Effector memory CD8-positive, alpha-beta T cell (primary cell): Measurements from ENCODE around the gene DOCK2.
"Not testable (repeated sequence)": the region's sequence is repeated elsewhere in the genome, so short reads cannot be mapped to it uniquely, and the experiment has no call there.

Experiments
- ATAC-seq: fragments of 150-1000 bp; cut with Tn5 transposase; replicated peaks from 2 replicates; pipeline ENCODE4 v1.10.0; 2021; ENCODE audit warnings: mild to moderate bottlenecking, moderate library complexity
- DNase-seq, 3 experiments: peaks; one replicate each; pipeline ENCODE4 v3.0.0; 2021
- H3K27ac Mint-ChIP-seq, 2 donors: one replicate each; pipeline ENCODE4 v1.8.0; 2022; ENCODE audit warnings: mild to moderate bottlenecking in 2 of 2, mixed read lengths in 2 of 2, moderate library complexity in 2 of 2
- H3K27me3 Mint-ChIP-seq, 2 donors: one replicate each; pipeline ENCODE4 v1.8.0; 2022; ENCODE audit warnings: mixed read lengths in 2 of 2
- H3K36me3 Mint-ChIP-seq: one replicate; pipeline ENCODE4 v1.8.0; 2022; ENCODE audit warnings: mild to moderate bottlenecking, moderate library complexity, mixed read lengths; ENCODE audit not compliant: insufficient read depth
- H3K4me1 Mint-ChIP-seq, 2 donors: one replicate each; pipeline ENCODE4 v1.8.0; 2022; ENCODE audit warnings: low read depth in 2 of 2, mixed read lengths in 2 of 2
- H3K4me3 Mint-ChIP-seq, 2 donors: one replicate each; pipeline ENCODE4 v1.8.0; 2022; ENCODE audit warnings: mild to moderate bottlenecking in 2 of 2, mixed read lengths in 2 of 2, moderate library complexity in 2 of 2
- H3K9me3 Mint-ChIP-seq, 2 donors: one replicate each; pipeline ENCODE4 v1.8.0; 2022; ENCODE audit warnings: mixed read lengths in 2 of 2

DOCK2 gene

DNA sequence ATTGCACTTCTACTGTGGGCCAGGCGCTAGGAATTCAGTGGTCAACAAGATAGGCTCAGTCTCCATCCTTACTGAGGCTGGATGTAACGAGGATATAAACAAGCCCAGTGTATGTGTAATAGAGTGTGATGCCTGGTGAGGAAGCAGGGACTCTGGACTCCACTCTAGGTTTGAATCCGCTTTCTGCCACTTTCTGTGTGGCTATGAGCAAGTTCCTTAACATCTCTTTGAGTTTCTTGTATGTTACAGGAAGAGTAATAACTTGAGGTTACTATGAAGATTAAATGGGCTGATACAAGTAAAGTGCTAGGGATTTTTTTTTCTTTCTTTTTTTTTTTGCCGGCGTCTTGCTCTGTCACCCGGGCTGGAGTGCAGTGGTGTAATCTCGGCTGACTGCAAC lies 12.4 kb downstream of the DOCK2 start:
- ATAC-seq (peak; percentile 76), DNase-seq (no peak)
- Mint-ChIP-seq H3K4me3 (peak overlapping the region; percentile 74 to 78), H3K27ac (peak overlapping the region; percentile 94 to 98), H3K27me3 (no peaks in the 10 kb centered on the region), H3K9me3 (no peaks in the 10 kb centered on the region), H3K36me3 (peaks cover 10% of the 10 kb centered on the region), H3K4me1 (peaks cover 92 to 93% of the 10 kb centered on the region in 2 donors)

DNA sequence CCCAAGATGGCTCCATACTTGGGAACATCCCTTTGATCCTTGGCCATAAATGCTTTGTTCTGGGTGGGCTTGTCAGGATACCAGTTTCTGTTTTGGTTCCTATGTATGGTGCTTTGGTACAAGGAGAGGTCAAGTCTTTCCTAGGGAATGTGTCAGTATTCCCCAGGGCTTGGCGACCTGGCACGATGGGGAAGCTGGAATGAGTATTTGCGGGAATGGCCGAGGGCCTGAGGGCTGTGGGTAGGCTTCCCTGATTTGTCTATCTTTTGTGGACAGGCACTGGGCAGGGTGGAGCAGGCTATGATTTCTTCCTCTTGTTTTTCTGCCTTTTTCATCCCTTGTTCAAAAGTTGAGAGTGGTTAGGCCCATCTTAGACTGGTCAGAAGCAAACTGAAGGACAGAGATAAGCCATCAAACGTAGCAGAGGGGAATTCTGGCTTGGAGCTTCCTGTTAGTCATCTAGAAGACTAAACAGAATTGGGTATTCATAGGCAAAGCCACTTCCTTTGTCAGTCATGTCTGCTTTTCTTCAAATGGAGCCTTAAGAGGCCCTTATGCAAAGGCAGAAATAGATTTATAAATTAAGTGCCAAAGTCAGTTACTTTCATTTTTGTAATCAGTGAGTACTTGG lies 13.7 kb downstream of the DOCK2 start:
- Mint-ChIP-seq H3K4me3 (peak overlapping the region; percentile 74 to 78), H3K27ac (peak overlapping the region; percentile 94 to 98), H3K9me3 (no peaks in the 10 kb centered on the region), H3K36me3 (peaks cover 17% of the 10 kb centered on the region), H3K27me3 (no peaks in the 10 kb centered on the region), H3K4me1 (peaks cover 93 to 96% of the 10 kb centered on the region in 2 donors)
- ATAC-seq (peak; percentile 61), DNase-seq (no peak)

DNA sequence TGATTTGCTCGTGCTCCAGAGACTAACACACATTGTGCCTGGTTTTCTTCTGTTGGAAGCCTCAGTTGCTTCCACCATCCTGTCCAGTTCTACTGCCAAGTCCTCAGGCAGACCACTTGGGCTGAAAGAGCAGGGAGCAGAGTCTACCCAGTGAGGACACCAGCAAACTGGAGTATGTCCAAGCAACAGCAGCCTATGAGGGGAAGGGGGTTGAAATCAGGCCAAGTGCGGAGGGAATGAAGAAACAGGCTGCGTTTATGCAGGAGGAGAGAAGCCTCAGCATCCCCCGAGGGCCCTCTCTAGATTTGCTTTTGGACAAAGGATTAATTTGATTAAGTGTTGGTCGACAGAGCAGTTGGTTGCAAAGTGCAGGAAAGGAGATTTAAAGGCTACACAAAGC lies 14.5 kb downstream of the DOCK2 start:
- peaks cover 20% of the 10 kb centered on the region for H3K36me3 Mint-ChIP-seq
- no peaks in the 10 kb centered on the region for H3K9me3 Mint-ChIP-seq
- ATAC-seq (no peak), DNase-seq (no peak)
- H3K27me3 Mint-ChIP-seq, result no peaks in the 10 kb centered on the region
- H3K27ac Mint-ChIP-seq, result peak overlapping the region; percentile 94 to 98
- H3K4me3 Mint-ChIP-seq, result peak overlapping the region; percentile 74 to 78
- H3K4me1 Mint-ChIP-seq, result peaks cover 93 to 96% of the 10 kb centered on the region in 2 donors

DNA sequence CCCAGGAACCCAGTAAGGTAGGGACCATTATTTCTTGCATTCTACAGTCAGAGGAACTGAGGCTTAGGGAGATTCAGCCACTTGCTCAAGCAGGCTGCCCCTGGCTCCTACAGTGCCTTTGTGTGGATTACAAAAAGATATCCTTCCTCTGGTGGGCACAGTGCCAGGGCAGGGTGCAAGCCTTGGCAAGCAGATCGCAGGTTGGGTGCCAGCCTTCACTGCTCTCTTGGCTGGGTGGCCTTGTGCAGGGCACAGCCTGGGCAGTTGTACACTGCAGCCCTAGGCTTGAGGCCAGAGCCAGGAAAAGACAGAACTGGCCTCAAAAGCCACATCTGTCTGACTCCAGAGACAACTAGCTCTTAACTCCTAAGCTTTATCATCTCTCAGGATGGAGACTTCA lies 15.0 kb downstream of the DOCK2 start:
- Mint-ChIP-seq H3K4me3 (peak overlapping the region; percentile 36 to 74), H3K9me3 (no peaks in the 10 kb centered on the region), H3K27me3 (no peaks in the 10 kb centered on the region), H3K4me1 (peaks cover 95 to 98% of the 10 kb centered on the region in 2 donors), H3K27ac (peak overlapping the region; percentile 94 to 98), H3K36me3 (peaks cover 20% of the 10 kb centered on the region)
- DNase-seq, result no peak
- ATAC-seq, result no peak

DNA sequence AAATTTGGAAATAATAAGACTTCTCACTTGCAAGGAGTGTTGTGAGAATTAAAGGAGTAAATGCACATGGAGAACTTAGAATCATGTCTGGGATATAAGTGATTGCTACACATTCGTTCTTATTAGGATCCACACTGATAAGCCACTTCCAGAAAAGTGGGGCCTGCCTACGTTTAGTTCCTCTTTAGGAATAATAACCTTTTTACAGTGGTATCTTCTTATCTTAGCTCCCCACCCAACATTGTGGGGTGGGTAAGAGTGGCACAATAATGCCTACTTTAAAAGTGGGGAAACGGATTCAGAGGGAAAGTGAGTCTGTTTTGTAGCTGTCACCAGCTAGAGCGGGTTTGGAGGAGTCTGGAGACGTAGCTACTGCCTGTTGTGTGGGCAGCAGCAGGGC lies 16.0 kb downstream of the DOCK2 start:
- no peak overlapping the region for H3K4me3 Mint-ChIP-seq
- H3K27me3 Mint-ChIP-seq, result no peaks in the 10 kb centered on the region
- no peak for ATAC-seq
- peaks cover 15% of the 10 kb centered on the region for H3K36me3 Mint-ChIP-seq
- H3K4me1 Mint-ChIP-seq, result peaks cover 91 to 96% of the 10 kb centered on the region in 2 donors
- no peak for DNase-seq
- peak overlapping the region; percentile 94 to 98 for H3K27ac Mint-ChIP-seq
- H3K9me3 Mint-ChIP-seq, result no peaks in the 10 kb centered on the region

DNA sequence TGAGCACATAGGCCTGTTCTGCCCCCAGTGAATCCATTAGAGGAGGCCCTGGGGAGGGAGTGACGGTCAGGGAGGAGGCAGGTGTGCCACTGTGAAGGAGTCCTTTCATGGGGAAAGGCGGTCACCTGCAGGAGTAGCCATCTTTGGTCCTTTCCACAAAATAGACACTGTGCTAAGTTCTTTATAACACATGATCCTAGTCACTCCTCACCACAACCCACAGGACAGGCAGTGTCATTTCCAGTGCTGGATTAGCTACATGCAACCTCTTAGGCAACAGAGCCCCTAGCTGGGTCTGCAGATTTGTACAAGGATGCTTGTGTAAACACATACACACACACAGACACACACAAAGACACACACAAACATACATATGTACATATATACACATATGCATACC lies 18.3 kb downstream of the DOCK2 start:
- ATAC-seq (peak; percentile 40), DNase-seq (no peak)
- peak overlapping the region; percentile 94 to 98 for H3K27ac Mint-ChIP-seq
- H3K4me1 Mint-ChIP-seq, result peaks cover 76 to 86% of the 10 kb centered on the region in 2 donors
- no peaks in the 10 kb centered on the region for H3K27me3 Mint-ChIP-seq
- H3K36me3 Mint-ChIP-seq, result peaks cover 15% of the 10 kb centered on the region
- peak overlapping the region; percentile 63 to 64 for H3K4me3 Mint-ChIP-seq
- no peaks in the 10 kb centered on the region for H3K9me3 Mint-ChIP-seq

DNA sequence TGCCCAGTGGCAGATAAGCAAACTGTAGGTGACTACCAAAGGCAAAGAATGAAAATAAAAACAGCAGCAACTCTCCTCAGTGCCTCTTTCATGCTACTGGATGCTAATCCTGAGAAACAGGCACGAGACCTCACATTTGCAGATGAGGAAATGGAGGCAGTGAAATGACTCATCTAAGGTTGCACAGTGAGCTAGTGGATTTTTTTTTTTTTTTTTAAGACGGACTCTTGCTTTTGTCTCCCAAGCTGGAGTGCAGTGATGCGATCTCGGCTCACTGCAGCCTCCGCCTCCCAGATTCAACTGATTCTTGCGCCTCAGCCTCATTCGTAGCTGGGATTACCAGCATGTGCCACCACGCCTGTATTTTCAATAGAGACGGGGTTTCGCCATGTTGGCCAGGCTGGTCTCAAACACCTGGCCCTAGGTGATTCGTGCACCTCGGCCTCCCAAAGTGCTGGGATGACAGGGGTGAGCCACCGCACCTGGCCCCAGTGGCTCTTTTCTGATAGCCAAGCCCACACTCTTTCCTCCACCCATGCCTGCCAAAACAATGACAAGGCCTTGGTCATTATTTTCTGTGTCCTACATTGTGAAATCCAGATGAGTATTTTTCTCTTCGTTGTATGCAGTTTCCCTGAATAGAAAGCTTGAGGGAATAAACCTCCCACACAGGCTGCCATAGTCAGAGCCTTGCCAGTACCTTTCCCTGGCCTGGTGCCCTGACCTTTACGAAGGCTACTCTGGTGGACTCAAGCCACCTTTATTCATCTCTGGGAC lies 19.2 kb downstream of the DOCK2 start:
- Mint-ChIP-seq H3K27me3 (no peaks in the 10 kb centered on the region), H3K9me3 (no peaks in the 10 kb centered on the region), H3K36me3 (peaks cover 15% of the 10 kb centered on the region), H3K27ac (peak overlapping the region; percentile 94 to 98), H3K4me3 (peak overlapping the region; percentile 63 to 64), H3K4me1 (peaks cover 66 to 81% of the 10 kb centered on the region in 2 donors)
- no peak for DNase-seq
- ATAC-seq, result peak; percentile 35

DNA sequence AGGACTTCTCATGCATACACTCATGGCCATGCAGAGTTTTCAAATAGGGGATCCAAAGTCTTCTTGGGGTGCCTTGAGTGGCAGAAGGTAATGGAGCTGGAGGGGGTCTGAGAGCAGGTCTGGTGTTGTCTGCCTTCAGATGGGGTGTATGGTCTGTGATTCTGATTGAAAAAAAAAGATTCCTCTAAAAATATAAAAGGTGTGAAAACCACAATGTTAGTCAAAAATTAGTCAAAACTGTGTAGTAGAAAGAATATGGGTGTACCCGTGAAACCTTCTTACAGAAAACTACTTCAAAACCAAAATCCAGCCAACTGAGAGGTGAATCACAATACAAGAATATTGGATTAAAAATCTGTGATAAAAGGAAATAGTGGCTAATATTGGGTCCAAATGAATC lies 20.1 kb downstream of the DOCK2 start:
- H3K27ac Mint-ChIP-seq, result peak overlapping the region; percentile 94 to 98
- H3K4me1 Mint-ChIP-seq, result peaks cover 59 to 81% of the 10 kb centered on the region in 2 donors
- no peaks in the 10 kb centered on the region for H3K9me3 Mint-ChIP-seq
- DNase-seq, result no peak
- ATAC-seq, result peak; percentile 60
- no peaks in the 10 kb centered on the region for H3K27me3 Mint-ChIP-seq
- peaks cover 18% of the 10 kb centered on the region for H3K36me3 Mint-ChIP-seq
- peak overlapping the region; percentile 63 to 64 for H3K4me3 Mint-ChIP-seq

DNA sequence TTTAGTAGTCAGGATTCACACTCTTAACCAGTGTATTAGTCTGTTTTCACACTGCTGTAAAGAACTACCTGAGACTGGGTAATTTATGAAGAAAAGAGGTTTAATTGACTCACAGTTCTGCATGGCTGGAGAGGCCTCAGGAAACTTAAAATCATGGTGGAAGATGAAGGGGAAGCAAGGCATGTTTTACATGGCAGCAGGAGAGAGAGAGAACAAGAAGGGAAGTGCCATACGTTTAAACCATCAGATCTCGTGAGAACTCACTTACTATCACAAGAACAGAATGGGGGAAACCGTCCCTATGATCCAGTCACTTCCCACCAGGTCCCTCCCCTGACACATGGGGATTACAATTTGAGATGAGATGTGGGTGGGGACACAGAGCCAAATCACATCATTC lies 25.4 kb downstream of the DOCK2 start:
- H3K4me1 Mint-ChIP-seq, result peaks cover 39 to 76% of the 10 kb centered on the region in 2 donors
- DNase-seq, H3K36me3 Mint-ChIP-seq, H3K4me3 Mint-ChIP-seq, H3K27me3 Mint-ChIP-seq, H3K9me3 Mint-ChIP-seq, ATAC-seq: not testable (repeated sequence)
- H3K27ac Mint-ChIP-seq, result peak overlapping the region; percentile 29 to 73

DNA sequence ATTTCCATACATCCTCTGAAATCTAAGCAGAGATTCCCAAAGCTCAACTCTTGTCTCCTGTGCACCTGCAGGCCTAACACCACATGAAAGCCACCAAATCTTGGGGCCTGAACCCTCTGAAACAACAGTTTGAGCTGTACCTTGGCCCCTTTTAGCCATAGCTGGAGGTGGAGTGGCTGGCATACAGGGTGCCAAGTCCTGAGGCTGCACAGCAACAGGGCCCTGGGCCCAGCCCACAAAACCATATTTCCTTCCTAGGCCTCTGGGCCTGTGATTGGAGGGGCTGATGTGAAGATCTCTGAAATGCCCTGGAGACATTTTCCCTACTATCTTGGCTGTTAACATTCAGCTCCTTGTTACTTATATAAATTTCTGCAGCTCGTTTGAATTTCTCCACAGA lies 26.5 kb downstream of the DOCK2 start:
- Mint-ChIP-seq H3K27ac (peak overlapping the region; percentile 16 to 73), H3K27me3 (no peaks in the 10 kb centered on the region), H3K9me3 (no peaks in the 10 kb centered on the region), H3K36me3 (peaks cover 7% of the 10 kb centered on the region), H3K4me3 (peak overlapping the region; percentile 37 to 49), H3K4me1 (peaks cover 39 to 82% of the 10 kb centered on the region in 2 donors)
- no peak for DNase-seq
- peak; percentile 27 for ATAC-seq

DNA sequence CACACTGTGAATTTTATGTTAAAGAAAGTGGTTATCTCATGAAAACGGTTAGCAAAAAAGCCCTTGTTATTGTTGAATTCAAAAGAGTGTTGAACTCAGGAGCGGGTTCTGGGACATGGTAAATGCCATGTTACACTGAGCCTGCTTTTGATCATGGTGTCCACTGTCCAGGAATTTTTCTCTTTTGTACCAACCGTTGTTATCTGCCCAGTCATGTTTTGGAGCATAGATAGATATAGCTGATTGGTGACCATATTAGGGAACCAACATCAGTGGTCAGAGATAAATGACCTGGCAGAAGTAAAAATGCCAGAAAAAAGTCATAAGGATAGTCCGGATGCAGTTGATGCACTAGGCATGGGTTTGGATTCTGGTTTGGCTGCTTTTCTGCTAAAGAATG lies 29.3 kb downstream of the DOCK2 start:
- no peaks in the 10 kb centered on the region for H3K9me3 Mint-ChIP-seq
- H3K4me1 Mint-ChIP-seq, result peaks cover 36 to 82% of the 10 kb centered on the region in 2 donors
- H3K27me3 Mint-ChIP-seq, result no peaks in the 10 kb centered on the region
- DNase-seq (no peak), ATAC-seq (no peak)
- peaks cover 7% of the 10 kb centered on the region for H3K36me3 Mint-ChIP-seq
- H3K4me3 Mint-ChIP-seq, result no peak overlapping the region
- no peak overlapping the region for H3K27ac Mint-ChIP-seq

DNA sequence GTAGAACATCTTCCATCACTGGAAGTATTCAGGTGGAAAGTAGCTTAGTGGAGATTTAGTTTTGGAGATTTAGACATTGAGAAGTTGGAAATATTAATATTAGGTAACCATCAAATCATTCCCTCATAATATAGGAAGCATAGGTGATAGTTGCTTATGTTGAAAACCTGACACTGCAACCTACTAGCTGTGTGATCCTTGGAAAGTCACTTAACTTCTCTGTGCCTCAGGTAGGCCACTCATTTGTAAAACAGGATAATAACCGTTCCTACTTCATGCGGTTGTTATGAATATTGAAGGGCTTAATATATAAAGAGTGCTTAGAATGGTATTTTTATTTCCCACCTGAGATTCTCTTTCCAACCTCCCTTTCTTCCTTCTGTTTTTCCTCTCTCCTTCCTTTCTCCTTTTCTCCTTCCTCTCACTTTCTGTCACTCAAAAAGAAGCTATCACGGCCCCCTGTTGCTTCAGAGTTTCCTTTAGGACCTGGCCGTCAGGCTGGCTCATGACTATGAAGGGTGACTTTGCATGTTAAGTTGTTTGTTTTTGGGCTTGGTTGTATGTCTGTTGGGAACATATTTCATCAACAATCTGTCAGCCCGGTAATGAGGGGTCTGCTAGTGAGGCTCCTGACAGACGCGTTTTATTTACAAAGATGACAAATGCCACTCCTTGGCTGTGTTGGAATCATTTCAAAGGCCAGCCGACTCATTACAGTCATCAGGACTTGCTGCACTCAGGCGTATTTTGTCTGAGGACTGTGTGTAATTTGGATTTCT lies 31.0 kb downstream of the DOCK2 start:
- no peak for ATAC-seq
- no peak overlapping the region for H3K4me3 Mint-ChIP-seq
- H3K4me1 Mint-ChIP-seq, result peaks cover 29 to 64% of the 10 kb centered on the region in 2 donors
- no peak for DNase-seq
- H3K27ac Mint-ChIP-seq, result peak overlapping the region; percentile 15 to 78
- H3K9me3 Mint-ChIP-seq, result no peaks in the 10 kb centered on the region
- no peaks in the 10 kb centered on the region for H3K27me3 Mint-ChIP-seq
- peaks cover 19% of the 10 kb centered on the region for H3K36me3 Mint-ChIP-seq

DNA sequence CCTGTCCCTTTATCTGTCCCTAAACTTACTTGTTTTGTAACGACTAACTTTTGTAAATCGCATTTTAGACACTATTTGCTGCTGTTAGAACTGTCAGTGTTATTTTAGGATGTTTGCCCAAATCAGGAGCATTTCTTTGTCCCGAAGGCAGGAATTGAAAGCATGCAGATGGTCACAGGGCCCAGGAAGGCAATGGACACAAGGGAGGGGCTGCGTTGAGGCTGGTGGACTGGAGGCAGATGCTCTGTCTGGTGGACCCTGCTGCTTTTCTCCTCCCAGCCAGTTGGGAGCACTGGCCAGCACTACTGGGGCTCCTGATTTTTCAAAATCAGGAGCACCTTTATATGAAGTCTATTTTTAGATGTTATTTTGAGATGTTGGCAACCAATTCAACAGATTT lies 31.7 kb downstream of the DOCK2 start:
- DNase-seq (no peak), ATAC-seq (no peak)
- Mint-ChIP-seq H3K9me3 (no peaks in the 10 kb centered on the region), H3K27ac (peak overlapping the region in 1 of 2 donors; percentile 78), H3K27me3 (no peaks in the 10 kb centered on the region), H3K4me3 (no peak overlapping the region), H3K36me3 (peaks cover 19% of the 10 kb centered on the region), H3K4me1 (peaks cover 23 to 58% of the 10 kb centered on the region in 2 donors)
